GM21526 (cell line): Measurements from ENCODE around the gene OR52E2.

Experiments
- ATAC-seq: cut with Tn5 transposase; IDR thresholded peaks from one replicate; pipeline ENCODE4 v1.9.1; 2021; ENCODE audit warnings: moderate library complexity; ENCODE audit not compliant: unreplicated experiment, low FRiP score

Gene OR52E2

GRCh38 chr11:5021996-5022395 lies 37.4 kb downstream of the OR52E2 start:
- no peak for ATAC-seq

GRCh38 chr11:5013012-5013411 lies 46.4 kb downstream of the OR52E2 start:
- no peak for ATAC-seq

GRCh38 chr11:5011254-5011653 lies 48.2 kb downstream of the OR52E2 start:
- ATAC-seq, result no peak
